ENCODE results near the gene SMIM44.
"Not testable (repeated sequence)": the region's sequence is repeated elsewhere in the genome, so short reads cannot be mapped to it uniquely, and the experiment has no call there.

Gene SMIM44

DNA sequence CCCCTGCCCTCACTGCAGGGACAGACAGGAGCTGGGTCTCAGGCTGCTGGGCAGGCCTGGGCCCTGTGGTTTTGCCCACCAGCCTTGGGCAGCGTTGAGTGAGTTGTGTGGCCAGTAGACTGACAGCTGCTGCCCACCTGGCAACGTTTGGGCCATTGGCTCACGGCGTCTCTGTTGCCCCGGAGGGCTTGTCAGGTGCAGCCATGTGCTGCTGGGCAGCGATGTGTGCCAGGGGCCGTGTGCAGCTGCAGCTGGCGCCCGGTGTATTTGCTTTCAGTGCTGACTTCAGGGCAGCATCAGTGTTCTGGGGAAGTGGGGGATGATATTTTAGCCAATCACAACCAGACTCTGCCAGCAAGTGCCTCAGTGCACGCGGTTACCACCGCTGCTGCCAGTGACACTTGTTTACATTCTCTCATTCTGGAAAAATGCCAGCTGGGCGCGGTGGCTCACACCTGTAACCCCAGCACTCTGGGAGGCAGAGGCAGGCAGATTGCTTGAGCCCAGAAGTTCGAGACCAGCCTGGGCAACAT lies 33.5 kb upstream of the SMIM44 start:
- DNase-seq: no peak

DNA sequence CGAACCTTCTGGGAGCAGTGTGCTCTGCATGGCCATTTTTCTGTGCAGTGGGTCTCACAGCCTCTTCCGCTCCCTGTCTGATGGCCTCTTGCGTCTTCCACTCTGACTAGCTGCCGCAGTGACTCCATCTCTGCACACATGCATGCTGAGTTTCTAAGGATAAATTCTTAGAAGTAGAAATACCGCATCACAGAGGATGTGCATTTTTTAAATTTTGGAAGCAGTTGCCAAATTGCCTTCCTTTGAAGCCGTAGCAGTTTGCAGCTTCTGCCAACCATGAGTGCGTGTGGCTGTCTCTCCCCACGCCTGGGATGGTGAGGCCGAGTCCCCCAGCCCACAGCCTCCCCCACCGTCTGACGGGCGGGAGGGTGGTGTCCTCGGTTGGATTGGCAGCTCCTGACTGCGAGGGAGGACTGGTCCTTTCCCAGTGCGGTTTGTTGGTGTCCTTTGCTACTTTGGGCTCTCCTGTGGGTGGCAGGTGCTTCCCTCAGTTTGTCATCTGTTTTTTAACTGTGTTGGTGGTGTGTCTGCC lies 32.7 kb upstream of the SMIM44 start:
- DNase-seq: no peak

DNA sequence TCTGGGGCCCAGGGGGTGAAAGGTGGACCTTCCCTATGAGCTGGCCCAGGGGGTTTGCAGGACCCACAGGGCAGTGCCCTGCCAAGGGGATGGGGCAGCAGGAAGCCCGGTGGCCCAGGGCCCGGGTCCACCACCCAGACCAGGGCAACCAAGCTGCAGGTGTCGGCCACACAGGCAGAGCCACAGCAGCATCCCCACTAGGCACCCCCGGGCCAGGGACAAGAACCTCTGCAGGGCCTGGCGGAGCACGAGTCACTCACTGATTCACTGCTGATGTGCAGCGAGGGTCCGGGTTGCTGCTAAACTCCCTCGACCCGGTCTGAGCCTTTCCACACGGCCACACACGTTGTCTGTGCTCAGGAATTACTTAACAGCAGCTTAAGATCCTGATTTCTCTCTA lies 31.7 kb upstream of the SMIM44 start:
- no peak for DNase-seq

DNA sequence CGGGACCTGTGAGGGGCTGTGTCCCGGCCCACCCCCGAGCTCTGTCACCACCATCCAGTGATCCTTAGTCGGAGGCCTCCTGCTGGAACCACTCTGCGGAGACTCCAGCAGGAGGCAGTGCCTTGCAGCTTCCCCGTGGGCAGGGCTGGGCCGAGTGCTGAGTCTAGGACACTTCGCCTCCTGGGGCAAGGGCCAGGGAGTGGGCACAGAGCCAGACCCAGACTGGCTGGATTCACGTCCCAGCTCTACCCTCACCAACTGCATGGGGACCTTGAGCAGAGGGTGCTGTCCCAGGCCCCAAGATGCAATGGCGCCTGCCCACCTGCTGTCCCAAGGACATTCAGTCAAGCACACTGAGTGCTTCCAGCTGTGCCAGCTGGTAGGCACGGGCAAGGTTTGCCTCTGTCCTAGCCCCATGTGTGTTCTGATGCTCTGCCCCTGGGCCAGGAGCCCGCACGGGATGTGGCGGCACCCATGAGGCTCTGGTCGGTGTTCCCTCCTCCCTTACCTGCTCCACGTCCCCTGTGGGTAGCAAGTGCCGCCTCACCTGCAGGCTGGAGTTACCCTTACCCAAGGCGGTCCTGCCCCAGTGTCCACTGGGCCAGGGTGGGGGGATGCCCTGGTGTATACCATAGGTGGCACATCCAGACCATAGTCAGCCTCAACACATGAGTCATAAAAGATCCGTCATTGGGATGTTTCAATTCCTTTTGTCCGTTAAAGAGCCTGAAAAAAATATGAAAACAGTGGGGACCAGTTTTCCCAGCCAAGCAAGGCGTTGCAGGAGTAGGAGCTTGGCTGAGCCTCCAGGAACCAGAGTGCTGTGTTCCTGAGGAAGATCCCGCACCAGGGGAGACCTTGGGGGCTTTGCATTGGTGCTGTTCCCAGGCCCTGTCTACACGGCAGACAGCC lies 30.2 kb upstream of the SMIM44 start:
- DNase-seq: no peak

DNA sequence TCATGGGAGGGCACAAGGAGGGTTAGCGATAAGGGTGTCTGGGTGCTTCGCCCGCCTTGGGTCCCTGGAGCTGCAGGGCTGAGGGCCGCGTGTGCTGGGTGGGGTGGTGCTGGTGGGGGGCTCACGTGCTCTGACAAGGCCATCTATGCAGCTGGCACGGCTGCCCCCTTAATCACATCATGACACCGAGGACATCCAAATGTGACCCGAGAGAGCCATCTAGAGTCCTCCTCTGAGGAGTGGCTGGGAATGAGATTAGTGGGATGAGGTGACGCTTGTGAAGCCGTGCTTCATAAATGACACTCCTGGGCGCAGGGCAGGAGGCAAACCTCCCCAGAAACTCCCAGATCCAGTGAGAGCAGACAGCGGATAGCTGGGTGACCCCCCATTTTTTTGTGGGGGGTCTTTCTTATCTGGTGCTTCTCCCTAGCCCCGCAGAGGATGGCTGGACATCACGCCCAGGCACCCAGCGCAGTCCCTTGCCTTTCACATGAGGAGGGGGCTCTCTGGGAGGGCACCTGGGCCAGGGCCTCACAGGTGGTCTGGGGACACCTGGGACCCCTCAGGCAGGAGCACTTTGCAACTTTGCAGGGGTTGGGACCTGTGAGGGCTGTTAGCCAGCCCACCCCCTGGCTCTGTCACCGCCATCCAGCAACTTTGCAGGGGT lies 29.5 kb upstream of the SMIM44 start:
- no peak for DNase-seq

DNA sequence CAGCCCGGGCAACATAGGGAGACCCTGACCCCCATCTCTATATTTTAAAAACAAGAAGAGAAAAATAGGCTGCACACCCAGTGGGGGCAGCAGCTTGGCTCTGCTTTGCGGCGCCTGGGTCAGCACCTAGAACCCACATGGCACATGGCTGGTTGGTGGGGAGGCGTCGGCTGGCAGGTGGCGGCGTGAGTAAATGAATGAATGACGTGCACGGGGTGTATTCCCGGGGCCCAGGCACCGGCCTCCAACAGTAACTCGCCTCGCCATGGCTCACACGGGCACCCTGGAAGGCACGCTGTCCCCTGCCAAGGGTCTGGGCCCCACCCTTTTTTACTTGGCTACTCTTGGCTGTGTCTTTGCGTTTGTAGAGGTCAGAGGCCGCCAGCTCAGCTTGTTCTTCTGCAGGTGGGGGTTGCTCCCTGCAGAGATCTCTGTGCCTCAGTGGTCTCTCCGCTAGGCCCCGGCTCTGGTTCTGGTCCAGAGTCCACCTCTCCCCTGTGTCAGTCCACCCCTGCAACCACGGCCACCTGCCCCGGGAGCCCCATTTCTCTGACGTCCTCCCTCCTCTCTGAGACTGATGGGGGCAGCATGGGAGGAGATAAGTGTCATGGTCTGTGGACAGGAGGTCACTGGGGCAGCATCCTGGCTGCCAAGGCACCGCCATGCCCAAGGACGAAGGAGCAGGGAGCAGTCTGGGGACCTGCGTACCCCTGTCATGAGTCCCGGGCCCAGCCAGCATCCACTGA lies 28.4 kb upstream of the SMIM44 start:
- no peak for DNase-seq

DNA sequence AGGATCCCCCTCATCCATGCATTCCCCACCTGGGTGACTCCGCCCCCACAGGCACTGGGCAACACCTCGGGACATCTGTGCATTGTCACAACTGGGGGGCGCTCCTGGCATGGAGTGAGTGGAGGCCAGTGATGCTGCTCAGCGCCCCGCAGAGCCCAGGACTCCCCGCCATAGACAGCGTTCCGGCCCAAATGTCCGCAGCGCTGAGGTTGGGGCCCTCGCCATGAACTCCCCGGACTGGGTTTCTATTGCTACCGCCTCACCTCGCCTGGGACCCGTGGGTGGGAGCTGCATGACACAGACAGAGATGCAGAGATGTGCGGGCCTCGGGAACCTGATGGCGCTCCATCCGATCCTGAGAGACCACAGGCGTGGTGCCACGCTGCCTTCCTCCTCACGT lies 27.5 kb upstream of the SMIM44 start:
- DNase-seq: no peak

DNA sequence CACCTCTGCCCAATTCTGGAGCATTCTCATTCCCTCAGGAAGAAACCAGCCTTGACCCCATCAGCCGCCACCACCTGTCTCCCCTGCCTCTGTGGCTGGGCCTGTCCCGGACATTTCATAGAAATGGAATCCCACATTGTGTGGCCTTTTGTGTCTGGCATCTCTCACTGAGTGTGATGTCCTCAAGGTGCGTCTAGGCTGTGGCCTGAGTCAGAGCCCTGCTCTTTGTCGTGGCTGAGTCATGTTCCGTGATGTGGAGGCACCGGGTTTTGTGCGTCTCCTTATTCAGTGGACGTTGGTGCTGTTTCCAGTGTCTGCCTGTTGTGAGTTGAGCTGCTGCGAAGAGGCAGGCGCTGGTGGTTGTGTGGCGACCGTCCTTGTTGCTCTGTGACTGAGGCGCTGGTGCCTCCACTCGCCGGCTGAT lies 26.3 kb upstream of the SMIM44 start:
- DNase-seq: no peak

DNA sequence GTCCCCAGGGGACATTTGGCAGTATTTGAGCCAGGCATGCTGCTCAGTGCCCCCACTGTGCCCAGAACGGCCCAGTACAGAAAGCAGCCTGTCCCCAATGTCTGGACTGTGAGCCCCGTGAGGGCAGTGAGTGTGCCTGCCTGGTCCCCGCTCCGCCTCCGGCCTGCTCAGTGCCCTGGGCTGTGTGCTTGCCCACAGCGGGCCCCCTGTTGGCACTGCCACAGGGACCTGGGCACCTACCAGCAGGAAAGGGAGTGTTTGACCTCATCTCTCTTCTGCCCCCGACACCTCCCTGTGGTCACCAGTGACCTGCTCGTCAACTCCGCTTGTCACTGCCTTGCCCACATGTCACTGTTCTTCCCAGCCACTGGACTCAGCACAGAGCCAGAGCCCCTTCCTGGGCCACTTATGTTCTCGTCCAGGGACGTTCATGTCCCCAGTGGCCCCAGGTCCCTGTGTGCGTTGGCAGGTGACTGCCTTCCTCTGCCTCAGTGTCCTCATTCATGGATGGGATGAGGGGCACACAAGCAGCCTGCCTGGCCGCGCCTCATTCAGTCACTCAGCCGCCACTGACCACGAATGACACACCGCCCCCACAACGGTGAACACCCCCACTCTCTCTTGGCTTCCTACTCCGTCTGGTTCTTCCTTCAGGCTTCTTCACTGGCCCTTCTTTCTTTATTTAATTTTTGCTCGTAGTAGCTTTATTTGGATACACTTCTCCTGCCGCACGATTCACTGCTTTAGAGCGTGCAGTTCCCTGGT lies 25.7 kb upstream of the SMIM44 start:
- no peak for DNase-seq

DNA sequence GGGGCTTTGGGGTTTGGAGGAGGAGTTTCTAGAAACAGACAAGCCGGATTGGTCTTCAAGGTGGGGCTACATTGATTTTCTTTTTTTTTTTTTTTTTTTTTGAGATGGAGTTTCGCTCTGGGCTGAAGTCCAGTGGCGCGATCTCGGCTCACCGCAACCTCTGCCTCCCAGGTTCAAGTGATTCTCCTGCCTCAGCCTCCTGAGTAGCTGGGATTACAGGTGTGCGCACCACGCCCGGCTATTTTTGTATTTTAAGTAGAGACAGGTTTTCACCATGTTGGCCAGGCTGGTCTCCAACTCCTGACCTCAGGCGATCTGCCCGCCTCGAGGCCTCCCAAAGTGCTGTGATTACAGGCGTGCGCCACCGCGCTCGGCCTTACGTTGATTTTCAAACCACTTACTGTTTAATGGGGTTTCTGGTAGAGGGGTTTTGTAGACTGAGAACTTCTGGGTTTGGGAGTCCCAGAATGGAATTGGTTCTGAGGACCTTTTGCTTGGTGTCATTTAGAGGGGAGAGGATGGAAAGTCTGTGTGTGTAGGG lies 24.9 kb upstream of the SMIM44 start:
- DNase-seq: not testable (repeated sequence)

DNA sequence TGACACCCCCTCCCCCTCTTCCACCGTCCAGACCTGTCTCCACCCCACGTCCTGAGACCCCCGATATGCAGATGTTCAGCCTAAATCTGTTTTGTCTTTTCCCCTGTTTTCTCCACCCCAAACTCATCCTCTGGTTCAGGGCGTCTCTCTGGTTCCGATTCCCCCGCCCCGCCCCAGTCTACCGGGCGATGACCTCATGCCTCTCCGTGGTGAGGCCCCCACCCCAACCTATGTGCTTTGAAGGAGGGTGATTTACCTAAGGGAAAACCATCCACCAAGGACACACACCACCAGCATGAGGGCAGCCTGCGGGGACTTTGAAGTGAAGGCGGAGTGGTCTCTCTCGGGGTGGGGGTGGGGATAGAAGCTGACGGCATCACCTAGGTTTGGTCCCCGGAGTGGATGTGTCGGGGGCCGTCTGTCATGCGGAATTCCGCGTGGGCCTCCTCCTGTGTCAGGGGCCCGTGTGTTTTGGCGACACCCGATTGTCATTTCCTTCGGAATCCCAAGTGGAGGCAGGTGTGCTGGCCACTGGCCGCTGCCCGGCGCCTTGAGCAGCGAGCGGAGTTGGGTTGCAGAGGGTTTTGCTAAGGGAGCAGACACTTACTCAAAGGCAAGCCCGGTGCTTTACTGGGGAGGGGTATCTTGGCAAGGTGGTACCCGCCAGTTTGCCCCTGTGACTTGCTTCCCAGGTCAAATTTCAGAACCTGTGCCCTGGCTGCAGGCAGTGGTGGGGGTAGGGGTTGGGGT lies 24.3 kb upstream of the SMIM44 start:
- DNase-seq: no peak

DNA sequence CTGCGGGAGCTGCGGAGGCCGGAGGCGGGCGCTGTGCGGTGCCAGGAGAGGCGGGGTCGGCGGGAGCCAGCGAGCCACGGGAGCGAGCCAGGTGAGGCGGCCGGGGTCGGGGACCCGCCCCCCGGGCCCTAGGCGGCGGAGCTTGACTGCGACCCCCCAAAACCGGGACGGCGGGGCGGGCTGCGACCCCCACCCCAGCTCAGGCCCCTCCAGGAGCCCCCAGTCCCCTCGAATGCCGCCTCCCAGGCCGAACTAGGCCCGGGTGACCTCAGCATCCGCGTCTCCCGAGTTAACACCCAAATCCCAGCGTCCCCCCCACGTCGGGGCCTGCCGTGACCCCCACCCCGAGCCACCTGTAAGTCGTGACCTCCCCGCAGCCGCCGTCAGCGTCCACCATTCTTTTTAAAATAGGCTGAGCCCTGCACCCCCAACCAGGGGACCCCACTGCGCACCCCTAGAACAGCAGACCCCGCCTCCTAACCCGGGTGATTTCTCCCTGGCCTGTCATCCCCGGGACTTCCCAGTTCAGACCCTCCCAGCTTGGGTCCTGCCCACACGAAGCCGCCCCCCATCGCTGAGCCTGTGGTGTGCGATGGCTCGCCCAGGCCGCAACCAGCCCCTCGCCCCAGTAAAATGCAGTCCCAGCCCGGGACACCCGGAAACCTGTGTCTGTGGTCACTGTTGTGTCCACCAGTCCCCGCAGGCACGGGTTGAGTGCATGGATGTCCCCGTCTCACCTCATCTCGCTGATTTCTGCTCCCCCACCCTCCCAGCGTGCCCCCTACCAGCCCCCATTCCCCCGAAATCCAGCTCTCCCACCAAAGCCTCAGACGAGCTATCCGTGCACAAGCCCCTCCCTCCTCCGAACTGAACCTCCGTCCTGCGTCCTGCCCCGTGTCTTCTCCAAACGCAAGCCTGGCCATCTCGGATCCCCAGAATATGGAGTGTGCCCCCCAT lies 23.4 kb upstream of the SMIM44 start:
- no peak for DNase-seq

DNA sequence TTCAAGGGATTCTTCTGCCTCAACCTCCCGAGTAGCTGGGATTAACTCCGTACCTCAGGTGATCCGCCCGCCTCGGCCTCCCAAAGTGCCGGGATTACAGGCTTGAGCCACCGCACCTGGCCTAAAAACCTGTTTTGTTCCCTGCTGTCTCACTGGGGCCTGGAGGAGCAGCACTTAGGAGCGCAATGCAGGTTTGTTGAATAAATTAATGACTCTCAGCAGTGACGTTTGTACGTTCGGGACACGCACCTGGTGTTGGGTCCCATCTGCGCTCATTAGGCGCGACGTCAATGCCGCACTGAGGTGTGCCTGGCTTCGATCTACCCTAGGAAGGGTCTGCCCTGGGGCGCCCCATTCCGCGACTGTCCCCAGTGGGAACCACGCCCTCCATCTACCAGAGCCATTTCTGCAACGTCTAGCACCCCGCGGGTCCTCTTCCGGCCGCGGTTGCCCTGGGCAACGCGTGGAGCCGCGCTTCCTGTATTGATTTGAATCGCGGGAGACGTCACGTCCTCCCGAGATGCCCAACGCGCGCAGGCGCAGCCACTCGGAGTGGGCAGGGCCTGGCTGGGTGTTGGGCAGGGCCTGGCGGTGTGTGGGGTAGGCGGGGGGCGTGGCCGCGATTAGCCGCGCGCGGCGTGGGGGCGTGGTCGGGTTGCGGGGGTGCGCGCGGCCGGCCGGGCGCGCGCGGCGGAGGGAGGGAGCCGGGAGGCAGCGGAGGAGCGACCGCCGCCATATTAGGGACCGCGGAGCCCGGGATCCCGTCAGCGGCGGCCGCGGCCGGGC lies 22.6 kb upstream of the SMIM44 start, which contains the start of gene FZR1:
Gene FZR1, plus strand, starts transcription at position 714 of the 786 bp plus-strand sequence. CDS start 16,679 bp downstream, outside the sequence.
- peak; percentile 93 to 97 for DNase-seq

DNA sequence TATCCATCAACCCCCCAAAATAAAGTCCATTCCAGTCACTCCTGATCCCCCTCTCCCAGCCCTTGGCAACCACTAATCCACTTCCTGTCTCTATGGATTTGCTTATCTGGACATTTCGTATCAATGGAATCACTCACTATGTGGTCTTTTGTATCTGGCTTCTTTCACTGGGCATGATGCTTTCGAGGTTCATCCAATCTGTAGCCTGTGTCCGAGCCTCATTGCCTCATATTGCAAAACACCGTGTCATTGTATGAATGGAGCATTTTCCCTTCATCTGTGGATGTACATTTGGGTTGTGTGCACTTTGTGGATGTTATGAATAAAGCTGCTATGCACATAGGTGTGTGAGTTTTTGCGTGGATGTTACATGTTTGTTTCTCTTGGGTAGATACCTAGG lies 21.5 kb upstream of the SMIM44 start:
- DNase-seq: no peak

DNA sequence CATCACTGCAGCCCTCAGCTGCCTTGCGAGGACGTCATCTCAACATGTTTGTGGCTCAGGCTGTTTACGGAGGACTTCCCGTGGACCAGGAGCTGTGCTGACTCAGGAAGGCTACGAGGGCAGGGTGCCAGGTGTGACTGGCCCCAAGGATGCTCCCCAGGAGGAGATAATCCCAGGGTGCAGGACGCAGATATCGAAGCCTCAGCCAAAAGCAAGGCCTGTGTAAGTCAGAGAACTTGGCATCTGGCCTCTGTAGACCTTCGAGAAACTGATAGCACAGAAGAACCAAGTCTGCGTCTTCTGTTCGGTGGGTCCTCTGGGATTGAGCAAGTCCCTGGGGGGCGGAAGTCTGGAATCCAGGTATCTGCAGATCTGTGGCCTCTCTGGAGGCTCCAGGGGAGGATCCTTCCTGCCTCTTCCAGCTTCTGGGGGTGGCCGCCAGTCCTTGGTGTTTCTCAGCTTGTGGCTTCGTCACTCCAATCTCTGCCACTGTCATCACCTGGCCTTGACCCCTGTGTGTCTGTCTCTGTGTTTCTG lies 19.9 kb upstream of the SMIM44 start:
- no peak for DNase-seq

DNA sequence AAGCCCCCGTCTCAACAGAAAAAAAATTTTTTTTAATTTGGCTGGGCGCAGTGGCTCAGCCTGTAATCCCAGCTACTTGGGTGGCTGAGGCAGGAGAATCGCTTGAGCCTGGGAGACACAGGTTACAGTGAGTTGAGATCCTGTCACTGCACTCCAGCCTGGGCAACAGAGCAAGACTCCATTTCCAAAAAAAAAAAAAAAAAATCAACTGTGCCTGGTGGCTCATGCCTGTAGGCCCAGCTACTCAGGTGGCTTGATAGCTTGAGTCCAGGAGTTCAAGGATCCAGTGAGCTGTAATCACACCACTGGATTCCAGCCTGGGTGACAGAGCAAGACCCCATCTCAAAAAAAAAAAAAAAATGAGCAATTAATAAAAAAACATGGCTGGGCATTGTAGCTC lies 18.5 kb upstream of the SMIM44 start:
- DNase-seq: no peak

DNA sequence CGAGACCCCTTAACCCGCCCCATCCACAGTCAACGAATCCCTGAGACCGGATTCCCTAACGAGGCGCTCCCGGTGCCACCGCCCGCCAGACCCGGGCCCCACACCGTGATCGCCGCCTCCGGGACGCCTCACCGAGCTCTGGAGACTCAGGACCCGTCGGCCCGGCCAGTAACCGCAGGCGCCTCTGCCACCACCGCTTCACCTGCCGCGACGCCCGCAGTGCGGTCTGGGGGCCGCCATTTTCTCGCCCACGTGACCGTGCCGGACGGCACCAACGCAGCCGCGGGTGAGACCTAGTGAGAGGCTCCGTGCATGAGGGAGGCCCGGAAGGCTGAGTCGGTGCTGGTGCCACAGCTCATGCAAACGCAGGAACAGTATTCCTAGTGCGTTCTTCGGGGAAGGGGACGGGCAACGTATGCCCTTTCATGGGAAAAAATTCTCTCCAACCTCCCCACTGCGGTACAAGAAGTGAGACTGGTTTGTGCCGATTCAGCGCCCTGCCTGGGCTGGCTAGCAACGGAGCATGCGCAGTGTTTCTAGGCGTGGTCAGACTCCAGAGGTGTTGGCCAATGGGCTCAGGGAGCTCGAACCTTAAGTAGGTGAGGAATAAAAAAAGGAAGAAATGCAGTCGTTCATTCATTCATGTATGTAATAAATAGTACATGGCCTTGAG lies 17.3 kb upstream of the SMIM44 start, which contains the start of gene DOHH:
Gene DOHH, minus strand, starts transcription at position 246 of the 673 bp plus-strand sequence. CDS start 3,860 bp downstream, outside the sequence.
- peak; percentile 87 to 95 for DNase-seq
